K562 (cell line): ENCODE data around the gene ZNF581. TPM values are rescaled to one million over a fixed set of nuclear protein-coding genes. Genes with fewer than 3 reads are reported as not detected.

Experiments
- ATAC-seq: fragments of 200-7000 bp; cut with Tn5 transposase; 3 replicates; pipeline ENCODE4 v1.9.1; 2020; ENCODE audit warnings: moderate library complexity
- BruUV-seq: library from RNA; stranded (reverse); fragments of 400-500 nt; replicated peaks from 2 replicates; lab custom pipeline; 2021; lab: Mats Ljungman, UMichigan
- CTCF ChIA-PET: fragments of 300-600 bp; formaldehyde crosslinking; extraction: SDS; loops from one replicate; lab custom pipeline; 2021; ENCODE audit warnings: low intra/inter-chr PET ratio; lab: Yijun Ruan, JAX
- POLR2A ChIA-PET: fragments of 300-600, 350-650 bp; sonication (Branson Sonifier 250); formaldehyde crosslinking; extraction: SDS; loops from one replicate; lab custom pipeline; 2021; ENCODE audit warnings: antibody characterized with exemption, inconsistent platforms; lab: Yijun Ruan, JAX
- DNase-seq, 4 experiments: peaks; one replicate each; pipeline versions ENCODE4 v3.0.0 to v3.0.0-alpha.2; 2011 to 2018; ENCODE audit warnings: low spot score in 3 of 4, mixed read lengths in 3 of 4; ENCODE audit errors: extremely low read depth in 1 of 4
- FAIRE-seq: peaks from 2 replicates; lab custom pipeline; 2011; peaks lifted over from hg19 to GRCh38; lab: Jason Lieb, UNC
- H2AFZ ChIP-seq: 2 replicates; pipeline ENCODE4 v1.6.0; 2011; ENCODE audit warnings: low read depth, low read length, control low read depth, inconsistent platforms
- H3K27ac ChIP-seq: fragments of 200-600 bp; 3 replicates; pipeline ENCODE4 v1.8.0; 2011; ENCODE audit warnings: low read depth, mild to moderate bottlenecking, control low read depth, inconsistent platforms, low read length, moderate library complexity, mixed read lengths; ENCODE audit errors: extremely low read depth
- H3K27me3 ChIP-seq, 2 experiments: fragments of 300-600 bp in 1 of 2; 2 replicates in 1 of 2; 3 replicates in 1 of 2; pipeline versions ENCODE4 v1.6.0 to v1.8.0; 2011; ENCODE audit warnings: inconsistent platforms in 2 of 2, low read length in 2 of 2, mild to moderate bottlenecking in 1 of 2, mixed read lengths in 1 of 2, moderate library complexity in 1 of 2; ENCODE audit not compliant: control insufficient read depth in 2 of 2, insufficient read depth in 2 of 2
- H3K36me3 ChIP-seq: fragments of 300-600 bp; 3 replicates; pipeline ENCODE4 v1.8.0; 2011; ENCODE audit warnings: mild to moderate bottlenecking, low read length, inconsistent platforms; ENCODE audit not compliant: control insufficient read depth, insufficient read depth
- H3K4me1 ChIP-seq, 2 experiments: fragments of 200-600 bp in 1 of 2; replicated peaks in 1 of 2; 2 replicates in 1 of 2; 3 replicates in 1 of 2; pipeline versions ENCODE4 v1.5.1 to v1.8.0; 2011; ENCODE audit warnings: inconsistent platforms in 2 of 2, low read length in 2 of 2, mild to moderate bottlenecking in 1 of 2, mixed read lengths in 1 of 2, moderate library complexity in 1 of 2; ENCODE audit not compliant: control insufficient read depth in 2 of 2, insufficient read depth in 2 of 2
- H3K4me2 ChIP-seq: 2 replicates; pipeline ENCODE4 v1.6.1; 2011; ENCODE audit warnings: low read length, control low read depth, inconsistent platforms, mixed read lengths; ENCODE audit not compliant: insufficient read depth
- H3K4me3 ChIP-seq: fragments of 200-600 bp; sonication (generic), shearing (Covaris generic); 2 replicates; pipeline ENCODE4 v1.5.1; 2016; ENCODE audit warnings: control low read depth, inconsistent platforms
- H3K79me2 ChIP-seq: fragments of 200-600 bp; 3 replicates; pipeline ENCODE4 v1.8.0; 2011; ENCODE audit warnings: low read length, inconsistent platforms; ENCODE audit not compliant: control insufficient read depth, insufficient read depth
- H3K9ac ChIP-seq, 2 experiments: 2 replicates each; pipeline versions ENCODE4 v1.6.0 to v1.6.1; 2011; ENCODE audit warnings: low read depth in 2 of 2, low read length in 2 of 2, control low read depth in 1 of 2, inconsistent platforms in 1 of 2, mild to moderate bottlenecking in 1 of 2, mixed read lengths in 1 of 2; ENCODE audit not compliant: insufficient read depth in 1 of 2
- H3K9me1 ChIP-seq: one replicate; pipeline ENCODE4 v1.6.0; 2011; ENCODE audit warnings: inconsistent platforms, mild to moderate bottlenecking, low read length, moderate library complexity; ENCODE audit not compliant: control insufficient read depth, insufficient read depth
- H3K9me3 ChIP-seq: replicated peaks from 2 replicates; pipeline ENCODE4 v1.5.1; 2011; ENCODE audit warnings: low read depth, low read length, inconsistent platforms; ENCODE audit not compliant: control insufficient read depth, insufficient read depth
- H4K20me1 ChIP-seq: replicated peaks from 2 replicates; pipeline ENCODE4 v1.6.1; 2011; ENCODE audit warnings: low read length, inconsistent platforms, mixed read lengths; ENCODE audit not compliant: control insufficient read depth, insufficient read depth
- BRF2 ChIP-seq: IDR thresholded peaks from 3 replicates; pipeline ENCODE4 v1.6.1; 2011; ENCODE audit warnings: borderline replicate concordance, mild to moderate bottlenecking; ENCODE audit not compliant: insufficient read length, insufficient read depth
- CHAMP1 ChIP-seq: fragments of 450-650 bp; IDR thresholded peaks from 2 replicates; pipeline ENCODE4 v1.6.1; 2016; ENCODE audit warnings: mild to moderate bottlenecking
- EP300 ChIP-seq: IDR thresholded peaks from 2 replicates; pipeline ENCODE4 v1.6.1; 2012; ENCODE audit warnings: low read length, improper control_type of control experiment
- ESRRA ChIP-seq: fragments of 450-650 bp; IDR thresholded peaks from 2 replicates; pipeline ENCODE4 v1.6.1; 2014; ENCODE audit warnings: low read depth, mild to moderate bottlenecking, moderate library complexity, borderline replicate concordance
- HCFC1 ChIP-seq: IDR thresholded peaks from 2 replicates; pipeline ENCODE4 v1.6.1; 2012; ENCODE audit warnings: low read depth, low read length, improper control_type of control experiment
- KLF1 ChIP-seq: fragments of 450-650 bp; IDR thresholded peaks from 2 replicates; pipeline ENCODE4 v1.6.1; 2016; ENCODE audit warnings: missing genetic modification characterization, missing compliant biosample characterization
- MAZ ChIP-seq, 2 experiments: fragments of 450-650 bp in 1 of 2; sonication (generic) in 1 of 2; formaldehyde crosslinking; IDR thresholded peaks in 1 of 2; conservative IDR thresholded peaks in 1 of 2; 2 replicates each; pipeline versions ENCODE4 v1.4.0 to v1.5.0; 2020; ENCODE audit warnings: mild to moderate bottlenecking in 1 of 2, missing genetic modification reagents in 1 of 2
- PHTF2 ChIP-seq: fragments of 250-450 bp; sonication (Bioruptor Pico); IDR thresholded peaks from 2 replicates; pipeline ENCODE4 v1.5.0; 2021; ENCODE audit warnings: mild to moderate bottlenecking
- SP1 ChIP-seq: sonication (generic); formaldehyde crosslinking; IDR thresholded peaks from 2 replicates; pipeline ENCODE4 v1.8.1; 2022; ENCODE audit warnings: mild to moderate bottlenecking, missing genetic modification reagents
- SP2 ChIP-seq: IDR thresholded peaks from 2 replicates; pipeline ENCODE4 v1.6.1; 2011; ENCODE audit warnings: mild to moderate bottlenecking, low read depth, low read length, moderate library complexity; ENCODE audit not compliant: poor library complexity, severe bottlenecking; ENCODE audit errors: extremely low read depth
- TEAD2 ChIP-seq: fragments of 450-650 bp; IDR thresholded peaks from 2 replicates; pipeline ENCODE4 v1.6.1; 2016; ENCODE audit warnings: missing genetic modification characterization, control low read depth, missing compliant biosample characterization
- VEZF1 ChIP-seq: fragments of 200-800 bp; sonication (Bioruptor generic); IDR thresholded peaks from 2 replicates; pipeline ENCODE4 v1.6.1; 2017; ENCODE audit warnings: missing genetic modification characterization, missing compliant biosample characterization
- YY1 ChIP-seq, 3 experiments: IDR thresholded peaks; 2 replicates each; pipeline ENCODE4 v1.6.1; 2011; ENCODE audit warnings: low read length in 2 of 3, mild to moderate bottlenecking in 2 of 3, moderate library complexity in 2 of 3, borderline replicate concordance in 1 of 3, control low read depth in 1 of 3, low read depth in 1 of 3; ENCODE audit not compliant: insufficient read depth in 3 of 3, insufficient replicate concordance in 2 of 3, control insufficient read depth in 1 of 3, insufficient read length in 1 of 3; ENCODE audit errors: extremely low read depth in 1 of 3
- ZNF121 ChIP-seq: sonication (generic); formaldehyde crosslinking; conservative IDR thresholded peaks from 2 replicates; pipeline ENCODE4 v1.8.0; 2022; ENCODE audit warnings: missing genetic modification reagents
- ZNF644 ChIP-seq: fragments of 200-800 bp; sonication (Bioruptor generic); IDR thresholded peaks from 2 replicates; pipeline ENCODE4 v1.6.1; 2016; ENCODE audit warnings: low read depth, missing genetic modification characterization, missing compliant biosample characterization
- WGBS: fragments of 100-300 bp; shearing (Covaris generic); methylation state at CpG from one replicate; pipeline ENCODE4 v1.1.6; 2016; ENCODE audit warnings: low coverage, mixed read lengths; ENCODE audit not compliant: insufficient coverage; ENCODE audit errors: missing lambda C conversion rate; 5-methylcytosine and 5-hydroxymethylcytosine counted together
- in situ Hi-C: fragments of 300-500 bp; cut with MboI; formaldehyde crosslinking; loops from 4 replicates; pipeline ENCODE4 v1.15.0; 2018; ENCODE audit warnings: inconsistent platforms, mixed read lengths
- intact Hi-C: fragments of 100-400 bp; cut with micrococcal nuclease; formaldehyde crosslinking; loops from 2 replicates; pipeline ENCODE4 v1.14.2; 2022
- polyA plus RNA-seq, 8 experiments: library from polyadenylated mRNA; depleted of rRNA in 4 of 8; stranded (reverse) in 5 of 8; unstranded in 3 of 8; fragments of >200 nt; fragmentation: Nextera tagmentation in 2 of 8; fragmentation: Illumina TruSeq in 1 of 8; extraction: Ambion mirVana in 2 of 8; extraction: Trizol in 1 of 8; gene quantifications; 2 replicates each; pipeline versions ENCODE4 v1.2.1 to v1.2.3, GENCODE V29; 2011 to 2014; ENCODE audit warnings: inconsistent platforms in 1 of 8, missing spikeins in 1 of 8
- total RNA-seq, 7 experiments: library from RNA; depleted of rRNA in 6 of 7; stranded (reverse); fragments of >200 nt in 6 of 7; fragmentation: Illumina TruSeq in 2 of 7; extraction: Trizol in 2 of 7; gene quantifications; 2 replicates each; pipeline versions ENCODE4 v1.2.1 to v1.2.3, GENCODE V29; 2011 to 2021; ENCODE audit warnings: low replicate concordance in 1 of 7

The ZNF581 gene
- total and polyA plus RNA-seq, 9 of the 15 experiments (the other 6 are each of a cell fraction or from before 2014, with no cell fraction given): 2.4 to 39.4 (median 15.4) TPM

- peaks cover 36 to 59% of the 10 kb centered on the region in 2 experiments for H3K4me1 ChIP-seq
- 79% methylated on average over 5 of the region's 6 CpGs for WGBS
- H2AFZ ChIP-seq: no peak overlapping the region
- no peak overlapping the region for H3K9ac ChIP-seq
- peak; percentile 32 for ATAC-seq
- BruUV-seq: no TSS peak
- intact Hi-C loops: loop anchor here (10.0 kb wide), 1 partner anchor 494 kb away; the partner anchor contains the start of gene TNNT1
- ChIA-PET POLR2A (interaction anchor here (0.6 kb wide), 1 partner anchor 300 kb away, joined by 3 read pairs; no protein-coding TSS in a partner anchor), CTCF (interaction anchor here (0.7 kb wide), 1 partner anchor 122 kb away, joined by 4 read pairs; no protein-coding TSS in a partner anchor)
- peak overlapping the region; percentile 74; the same call in 2 of the 3 replicates for H3K27ac ChIP-seq
- no peaks in the 10 kb centered on the region for H3K9me1 ChIP-seq
- H3K79me2 ChIP-seq: peaks cover 78% of the 10 kb centered on the region
- H3K9me3 ChIP-seq: no peaks in the 10 kb centered on the region
- H3K4me3 ChIP-seq: no peak overlapping the region
- FAIRE-seq: peak; percentile 71
- peaks cover 14% of the 10 kb centered on the region; the same call in 2 of the 3 replicates for H3K36me3 ChIP-seq
- no peaks in the 10 kb centered on the region for H4K20me1 ChIP-seq
- H3K4me2 ChIP-seq: no peak overlapping the region
- DNase-seq: peak in 2 of 4 experiments; percentile 36 to 78
- in situ Hi-C loops: loop anchor here (5.0 to 25.0 kb wide), 4 partner anchors 173 to 764 kb away; partner anchors contain the start of genes FCAR, TNNT1 and ZSCAN5A
- no peaks in the 10 kb centered on the region for H3K27me3 ChIP-seq
- TF ChIP-seq SP2 (peak; percentile 54), MAZ (CRISPR knock-in tag; conservative IDR thresholded peaks at IDR 0.05 in 1 of 2, IDR thresholded peaks at IDR 0.05 in 1 of 2) (peak in 1 of 2 experiments; percentile 71; a peak in 2 of 4 replicates), ESRRA (peak; percentile 37; the same call in 1 of the 2 replicates), VEZF1 (CRISPR knock-in tag) (0 out of 2 replicates have a peak, but pooled peaks have one; percentile 33), EP300 (0 out of 2 replicates have a peak, but pooled peaks have one; percentile 26), TEAD2 (tag) (no peak), YY1 (IDR thresholded peaks at IDR 0.05; ENCODE audit: borderline replicate concordance in 1 of 3, control insufficient read depth in 1 of 3, extremely low read depth in 1 of 3, insufficient read depth in 3 of 3, insufficient read length in 1 of 3, insufficient replicate concordance in 2 of 3, low read depth in 1 of 3, low read length in 2 of 3) (peak in 2 of 3 experiments; percentile 61 to 82), ZNF121 (CRISPR knock-in tag) (peak; percentile 77), PHTF2 (CRISPR knock-in tag) (no peak), SP1 (no peak), CHAMP1 (peak; percentile 80), BRF2 (no peak), KLF1 (tag) (no peak), HCFC1 (peak; percentile 57), ZNF644 (tag) (0 out of 2 replicates have a peak, but pooled peaks have one; percentile 33)
Measured at GRCh38 chr19:55638864-55639359, 4.5 kb upstream of the ZNF581 start.
